HEK293 (cell line): Measurements from ENCODE around the gene OTOP3.

ENCODE experiments used
- HOXD13 ChIP-seq: sonication (generic); formaldehyde crosslinking; IDR thresholded peaks from 2 replicates; pipeline ENCODE4 v1.8.0; 2022; ENCODE audit warnings: missing genetic modification reagents, borderline replicate concordance
- KLF10 ChIP-seq: fragments of 450-650 bp; IDR thresholded peaks from 2 replicates; pipeline ENCODE4 v1.5.1; 2018; ENCODE audit warnings: missing biosample characterization, mild to moderate bottlenecking, missing genetic modification characterization
- KLF17 ChIP-seq: fragments of 450-650 bp; formaldehyde crosslinking; IDR thresholded peaks from 2 replicates; pipeline ENCODE4 v1.5.1; 2016; ENCODE audit warnings: missing biosample characterization, missing genetic modification characterization
- MZF1 ChIP-seq: fragments of 450-650 bp; formaldehyde crosslinking; IDR thresholded peaks from 2 replicates; pipeline ENCODE4 v1.5.1; 2017; ENCODE audit warnings: missing biosample characterization, missing genetic modification characterization, borderline replicate concordance
- PBX3 ChIP-seq: sonication (generic); formaldehyde crosslinking; IDR thresholded peaks from 2 replicates; pipeline ENCODE4 v1.8.1; 2022; ENCODE audit warnings: mild to moderate bottlenecking, moderate library complexity, missing genetic modification reagents
- TCF7L2 ChIP-seq: IDR thresholded peaks from 2 replicates; pipeline ENCODE4 v1.6.1; 2011; ENCODE audit warnings: low read depth, mild to moderate bottlenecking, inconsistent platforms, low read length, moderate library complexity, borderline replicate concordance
- ZBTB49 ChIP-seq: fragments of 450-650 bp; formaldehyde crosslinking; IDR thresholded peaks from 2 replicates; pipeline ENCODE4 v1.5.1; 2016; ENCODE audit warnings: missing biosample characterization, missing genetic modification characterization, low read depth
- ZFP37 ChIP-seq: fragments of 450-650 bp; formaldehyde crosslinking; IDR thresholded peaks from 2 replicates; pipeline ENCODE4 v1.5.1; 2016; ENCODE audit warnings: missing biosample characterization, missing genetic modification characterization
- ZNF10 ChIP-seq: fragments of 450-650 bp; formaldehyde crosslinking; IDR thresholded peaks from 2 replicates; pipeline ENCODE4 v1.5.1; 2017; ENCODE audit warnings: missing biosample characterization, missing genetic modification characterization
- ZNF146 ChIP-seq: fragments of 450-650 bp; formaldehyde crosslinking; IDR thresholded peaks from 2 replicates; pipeline ENCODE4 v1.5.1; 2016; ENCODE audit warnings: missing biosample characterization, missing genetic modification characterization
- ZNF175 ChIP-seq: fragments of 450-650 bp; formaldehyde crosslinking; IDR thresholded peaks from 2 replicates; pipeline ENCODE4 v1.5.1; 2016; ENCODE audit warnings: missing biosample characterization, missing genetic modification characterization
- ZNF211 ChIP-seq: fragments of 450-650 bp; formaldehyde crosslinking; IDR thresholded peaks from 2 replicates; pipeline ENCODE4 v1.5.1; 2016; ENCODE audit warnings: low read depth, missing biosample characterization, missing genetic modification characterization
- ZNF26 ChIP-seq: fragments of 450-650 bp; formaldehyde crosslinking; IDR thresholded peaks from 2 replicates; pipeline ENCODE4 v1.5.1; 2016; ENCODE audit warnings: missing biosample characterization, missing genetic modification characterization
- ZNF341 ChIP-seq: fragments of 450-650 bp; formaldehyde crosslinking; IDR thresholded peaks from 2 replicates; pipeline ENCODE4; 2016; ENCODE audit warnings: low read depth, missing biosample characterization, missing genetic modification characterization
- ZNF394 ChIP-seq: fragments of 450-650 bp; formaldehyde crosslinking; IDR thresholded peaks from 2 replicates; pipeline ENCODE4 v1.5.1; 2016; ENCODE audit warnings: missing biosample characterization, missing genetic modification characterization, mild to moderate bottlenecking, moderate library complexity, borderline replicate concordance
- ZNF404 ChIP-seq: fragments of 450-650 bp; formaldehyde crosslinking; IDR thresholded peaks from 2 replicates; pipeline ENCODE4 v1.5.1; 2017; ENCODE audit warnings: missing biosample characterization, missing genetic modification characterization
- ZNF473 ChIP-seq: fragments of 450-650 bp; formaldehyde crosslinking; IDR thresholded peaks from 2 replicates; pipeline ENCODE4 v1.5.1; 2017; ENCODE audit warnings: missing biosample characterization, missing genetic modification characterization
- ZNF549 ChIP-seq: fragments of 450-650 bp; IDR thresholded peaks from 2 replicates; pipeline ENCODE4 v1.5.1; 2018; ENCODE audit warnings: missing biosample characterization, missing genetic modification characterization, mild to moderate bottlenecking, inconsistent platforms, moderate library complexity
- ZNF600 ChIP-seq: fragments of 450-650 bp; formaldehyde crosslinking; IDR thresholded peaks from 2 replicates; pipeline ENCODE4 v1.5.1; 2016; ENCODE audit warnings: missing biosample characterization, missing genetic modification characterization
- ZNF621 ChIP-seq: fragments of 450-650 bp; formaldehyde crosslinking; IDR thresholded peaks from 2 replicates; pipeline ENCODE4 v1.5.1; 2017; ENCODE audit warnings: missing biosample characterization, missing genetic modification characterization
- ZNF645 ChIP-seq: fragments of 450-650 bp; formaldehyde crosslinking; IDR thresholded peaks from 2 replicates; pipeline ENCODE4; 2016; ENCODE audit warnings: missing biosample characterization, missing genetic modification characterization
- ZNF660 ChIP-seq: fragments of 450-650 bp; IDR thresholded peaks from 2 replicates; pipeline ENCODE4 v1.5.1; 2018; ENCODE audit warnings: missing biosample characterization, mild to moderate bottlenecking, missing genetic modification characterization
- ZNF677 ChIP-seq: fragments of 450-650 bp; IDR thresholded peaks from 2 replicates; pipeline ENCODE4 v1.5.0; 2018; ENCODE audit warnings: missing biosample characterization, mild to moderate bottlenecking, missing genetic modification characterization, moderate library complexity
- TF ChIP-seq, protein P1 (sequence below): fragments of 450-650 bp; formaldehyde crosslinking; IDR thresholded peaks from 2 replicates; pipeline ENCODE4 v1.5.1; 2016; ENCODE audit warnings: missing biosample characterization, missing genetic modification characterization
- TF ChIP-seq, protein P2 (sequence below): fragments of 450-650 bp; formaldehyde crosslinking; IDR thresholded peaks from 2 replicates; pipeline ENCODE4 v1.5.1; 2016; ENCODE audit warnings: missing biosample characterization, missing genetic modification characterization

OTOP3 gene

DNA sequence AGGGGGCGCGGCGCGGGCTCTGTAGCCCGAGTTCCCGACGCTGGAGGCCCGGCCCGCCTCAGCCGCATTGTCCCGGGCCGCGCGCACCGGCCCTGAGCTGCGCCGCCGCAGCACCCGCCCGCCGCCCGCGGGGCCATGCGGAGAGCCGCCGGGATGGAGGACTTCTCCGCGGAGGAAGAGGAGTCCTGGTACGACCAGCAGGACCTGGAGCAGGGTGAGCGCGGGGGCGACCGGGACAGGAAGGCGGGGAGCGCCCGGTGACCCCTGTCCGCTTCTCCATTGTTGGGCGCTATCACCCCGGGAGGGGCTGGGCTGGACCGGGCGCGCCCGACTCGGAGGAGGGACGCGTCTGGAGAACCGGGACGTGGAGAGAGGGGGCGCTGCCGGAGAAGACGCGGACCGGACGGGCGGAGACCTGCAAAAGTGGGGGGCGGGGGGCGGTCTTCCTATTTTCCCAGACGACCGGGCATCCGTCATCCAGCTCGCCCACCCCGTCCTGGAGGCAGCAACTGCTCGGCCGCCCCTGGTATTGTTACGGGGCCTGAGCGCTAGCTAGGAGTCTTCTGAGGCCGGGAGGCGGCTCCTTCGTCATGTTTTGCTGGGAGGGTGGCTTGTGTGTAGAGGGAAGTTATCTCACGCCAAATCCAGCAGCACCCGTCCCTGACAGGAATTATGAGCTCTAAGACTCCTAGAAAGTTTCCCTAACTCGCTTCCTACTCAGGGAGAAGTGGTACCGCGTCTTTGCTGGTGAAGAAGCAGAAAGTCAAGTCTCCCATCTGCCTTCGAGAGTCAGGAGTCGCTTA is 52.4 kb downstream of the OTOP3 start (continued):
- TF ChIP-seq PBX3 (CRISPR knock-in tag) (peak; percentile 31; the same call in 1 of the 2 replicates), ZNF341 (tag by site-specific recombination) (peak; percentile 62), ZNF600 (tag by site-specific recombination) (peak; percentile 51; the same call in 1 of the 2 replicates), ZNF621 (tag by site-specific recombination) (no peak), ZNF660 (tag by site-specific recombination) (0 out of 2 replicates have a peak, but pooled peaks have one; percentile 8), ZNF645 (tag by site-specific recombination) (no peak), ZNF404 (no peak), ZFP37 (tag by site-specific recombination) (0 out of 2 replicates have a peak, but pooled peaks have one; percentile 22), ZNF211 (tag by site-specific recombination) (no peak), TCF7L2 (no peak), KLF10 (tag by site-specific recombination) (0 out of 2 replicates have a peak, but pooled peaks have one; percentile 12), ZNF175 (tag by site-specific recombination) (no peak), ZBTB49 (tag by site-specific recombination) (no peak), MZF1 (no peak), ZNF394 (tag by site-specific recombination) (0 out of 2 replicates have a peak, but pooled peaks have one; percentile 7), ZNF677 (tag by site-specific recombination) (no peak; the same call in 1 of the 2 replicates), HOXD13 (CRISPR knock-in tag) (no peak), ZNF549 (tag by site-specific recombination) (no peak), KLF17 (tag by site-specific recombination) (peak; percentile 16; the same call in 1 of the 2 replicates), ZNF146 (tag by site-specific recombination) (no peak), ZNF26 (tag by site-specific recombination) (no peak), ZNF473 (tag by site-specific recombination) (no peak), ZNF10 (no peak)
- TF ChIP-seq, protein P1, sequence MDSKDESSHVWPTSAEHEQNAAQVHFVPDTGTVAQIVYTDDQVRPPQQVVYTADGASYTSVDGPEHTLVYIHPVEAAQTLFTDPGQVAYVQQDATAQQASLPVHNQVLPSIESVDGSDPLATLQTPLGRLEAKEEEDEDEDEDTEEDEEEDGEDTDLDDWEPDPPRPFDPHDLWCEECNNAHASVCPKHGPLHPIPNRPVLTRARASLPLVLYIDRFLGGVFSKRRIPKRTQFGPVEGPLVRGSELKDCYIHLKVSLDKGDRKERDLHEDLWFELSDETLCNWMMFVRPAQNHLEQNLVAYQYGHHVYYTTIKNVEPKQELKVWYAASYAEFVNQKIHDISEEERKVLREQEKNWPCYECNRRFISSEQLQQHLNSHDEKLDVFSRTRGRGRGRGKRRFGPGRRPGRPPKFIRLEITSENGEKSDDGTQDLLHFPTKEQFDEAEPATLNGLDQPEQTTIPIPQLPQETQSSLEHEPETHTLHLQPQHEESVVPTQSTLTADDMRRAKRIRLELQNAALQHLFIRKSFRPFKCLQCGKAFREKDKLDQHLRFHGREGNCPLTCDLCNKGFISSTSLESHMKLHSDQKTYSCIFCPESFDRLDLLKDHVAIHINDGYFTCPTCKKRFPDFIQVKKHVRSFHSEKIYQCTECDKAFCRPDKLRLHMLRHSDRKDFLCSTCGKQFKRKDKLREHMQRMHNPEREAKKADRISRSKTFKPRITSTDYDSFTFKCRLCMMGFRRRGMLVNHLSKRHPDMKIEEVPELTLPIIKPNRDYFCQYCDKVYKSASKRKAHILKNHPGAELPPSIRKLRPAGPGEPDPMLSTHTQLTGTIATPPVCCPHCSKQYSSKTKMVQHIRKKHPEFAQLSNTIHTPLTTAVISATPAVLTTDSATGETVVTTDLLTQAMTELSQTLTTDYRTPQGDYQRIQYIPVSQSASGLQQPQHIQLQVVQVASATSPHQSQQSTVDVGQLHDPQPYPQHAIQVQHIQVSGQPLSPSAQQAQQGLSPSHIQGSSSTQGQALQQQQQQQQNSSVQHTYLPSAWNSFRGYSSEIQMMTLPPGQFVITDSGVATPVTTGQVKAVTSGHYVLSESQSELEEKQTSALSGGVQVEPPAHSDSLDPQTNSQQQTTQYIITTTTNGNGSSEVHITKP (tag by site-specific recombination), result peak; percentile 54
- TF ChIP-seq, protein P2, sequence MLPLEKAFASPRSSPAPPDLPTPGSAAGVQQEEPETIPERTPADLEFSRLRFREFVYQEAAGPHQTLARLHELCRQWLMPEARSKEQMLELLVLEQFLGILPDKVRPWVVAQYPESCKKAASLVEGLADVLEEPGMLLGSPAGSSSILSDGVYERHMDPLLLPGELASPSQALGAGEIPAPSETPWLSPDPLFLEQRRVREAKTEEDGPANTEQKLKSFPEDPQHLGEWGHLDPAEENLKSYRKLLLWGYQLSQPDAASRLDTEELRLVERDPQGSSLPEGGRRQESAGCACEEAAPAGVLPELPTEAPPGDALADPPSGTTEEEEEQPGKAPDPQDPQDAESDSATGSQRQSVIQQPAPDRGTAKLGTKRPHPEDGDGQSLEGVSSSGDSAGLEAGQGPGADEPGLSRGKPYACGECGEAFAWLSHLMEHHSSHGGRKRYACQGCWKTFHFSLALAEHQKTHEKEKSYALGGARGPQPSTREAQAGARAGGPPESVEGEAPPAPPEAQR (tag by site-specific recombination), result no peak
